Fibroblast of mammary gland (primary cell): ENCODE data around the gene AP1S3.
"Not testable (repeated sequence)": the region's sequence is repeated elsewhere in the genome, so short reads cannot be mapped to it uniquely, and the experiment has no call there.

Source experiments
- DNase-seq: peaks from one replicate; pipeline ENCODE4 v3.0.0-alpha.2; 2010; ENCODE audit warnings: low read depth
- H3K4me3 ChIP-seq: 2 replicates; pipeline ENCODE4 v1.5.1; 2011; ENCODE audit warnings: low read depth, mild to moderate bottlenecking, low read length, moderate library complexity; ENCODE audit not compliant: control insufficient read depth
- TF ChIP-seq, protein P1 (sequence below): conservative IDR thresholded peaks from 2 replicates; pipeline ENCODE4 v1.5.1; 2011; ENCODE audit warnings: low read depth, low read length, inconsistent platforms; ENCODE audit not compliant: control insufficient read depth, insufficient read depth

The AP1S3 gene

GRCh38 chr2:223815186-223815883, 22.0 kb downstream of the AP1S3 start:
- TF ChIP-seq, protein P1, sequence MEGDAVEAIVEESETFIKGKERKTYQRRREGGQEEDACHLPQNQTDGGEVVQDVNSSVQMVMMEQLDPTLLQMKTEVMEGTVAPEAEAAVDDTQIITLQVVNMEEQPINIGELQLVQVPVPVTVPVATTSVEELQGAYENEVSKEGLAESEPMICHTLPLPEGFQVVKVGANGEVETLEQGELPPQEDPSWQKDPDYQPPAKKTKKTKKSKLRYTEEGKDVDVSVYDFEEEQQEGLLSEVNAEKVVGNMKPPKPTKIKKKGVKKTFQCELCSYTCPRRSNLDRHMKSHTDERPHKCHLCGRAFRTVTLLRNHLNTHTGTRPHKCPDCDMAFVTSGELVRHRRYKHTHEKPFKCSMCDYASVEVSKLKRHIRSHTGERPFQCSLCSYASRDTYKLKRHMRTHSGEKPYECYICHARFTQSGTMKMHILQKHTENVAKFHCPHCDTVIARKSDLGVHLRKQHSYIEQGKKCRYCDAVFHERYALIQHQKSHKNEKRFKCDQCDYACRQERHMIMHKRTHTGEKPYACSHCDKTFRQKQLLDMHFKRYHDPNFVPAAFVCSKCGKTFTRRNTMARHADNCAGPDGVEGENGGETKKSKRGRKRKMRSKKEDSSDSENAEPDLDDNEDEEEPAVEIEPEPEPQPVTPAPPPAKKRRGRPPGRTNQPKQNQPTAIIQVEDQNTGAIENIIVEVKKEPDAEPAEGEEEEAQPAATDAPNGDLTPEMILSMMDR = no peak
- no peak overlapping the region for H3K4me3 ChIP-seq
- DNase-seq = peak; percentile 99

GRCh38 chr2:223814764-223815163, 22.6 kb downstream of the AP1S3 start:
- DNase-seq, H3K4me3 ChIP-seq: not testable (repeated sequence)

- no peak overlapping the region for H3K4me3 ChIP-seq
- DNase-seq = no peak
- TF ChIP-seq, protein P1 = no peak
Observed at GRCh38 chr2:223813329-223813728, 24.1 kb downstream of the AP1S3 start.

GRCh38 chr2:223811757-223812156, 25.6 kb downstream of the AP1S3 start:
- TF ChIP-seq, protein P1 = no peak
- peak; percentile 69 for DNase-seq
- no peak overlapping the region for H3K4me3 ChIP-seq

DNA sequence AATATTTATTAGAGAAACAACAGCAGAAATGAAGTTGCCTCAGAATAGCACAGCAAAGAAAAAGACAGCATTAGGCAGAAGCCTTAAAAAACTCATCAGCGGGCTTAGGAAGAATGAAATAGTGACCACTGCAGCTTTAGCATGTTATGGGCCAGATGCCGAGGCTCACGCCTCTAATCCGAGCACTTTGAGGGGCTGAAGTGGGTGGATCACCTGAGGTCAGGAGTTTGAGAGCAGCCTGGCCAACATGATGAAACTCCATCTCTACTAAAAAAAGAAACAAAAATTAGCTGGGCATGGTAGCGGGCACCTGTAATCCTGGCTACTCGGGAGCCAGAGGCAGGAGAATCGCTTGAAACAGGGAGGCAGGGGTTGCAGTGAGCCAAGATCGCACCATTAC, 32.4 kb downstream of the AP1S3 start:
- no peak overlapping the region for H3K4me3 ChIP-seq
- DNase-seq = no peak
- TF ChIP-seq, protein P1 = no peak

GRCh38 chr2:223801736-223802135, 35.6 kb downstream of the AP1S3 start:
- no peak for DNase-seq
- H3K4me3 ChIP-seq = no peak overlapping the region
- TF ChIP-seq, protein P1 = no peak

GRCh38 chr2:223800908-223801307, 36.5 kb downstream of the AP1S3 start:
- TF ChIP-seq, protein P1 = no peak

More at GRCh38 chr2:223800908-223801307, 36.5 kb downstream of the AP1S3 start:
- H3K4me3 ChIP-seq = no peak overlapping the region
- no peak for DNase-seq
